UCSD-AML1 (cell line): Measurements from ENCODE around the gene PDZRN3.

Experiments
- DNase-seq: peaks from one replicate; lab custom pipeline; 2025; ENCODE audit not compliant: unreplicated experiment; lab: John Stamatoyannopoulos, UW

The PDZRN3 gene

GRCh38 chr3:73558727-73559075, 66.0 kb downstream of the PDZRN3 start:
- no peak for DNase-seq

- DNase-seq, result no peak
Observed at GRCh38 chr3:73557986-73558726, 66.6 kb downstream of the PDZRN3 start.

GRCh38 chr3:73556520-73557372, 68.0 kb downstream of the PDZRN3 start:
- no peak for DNase-seq

DNA sequence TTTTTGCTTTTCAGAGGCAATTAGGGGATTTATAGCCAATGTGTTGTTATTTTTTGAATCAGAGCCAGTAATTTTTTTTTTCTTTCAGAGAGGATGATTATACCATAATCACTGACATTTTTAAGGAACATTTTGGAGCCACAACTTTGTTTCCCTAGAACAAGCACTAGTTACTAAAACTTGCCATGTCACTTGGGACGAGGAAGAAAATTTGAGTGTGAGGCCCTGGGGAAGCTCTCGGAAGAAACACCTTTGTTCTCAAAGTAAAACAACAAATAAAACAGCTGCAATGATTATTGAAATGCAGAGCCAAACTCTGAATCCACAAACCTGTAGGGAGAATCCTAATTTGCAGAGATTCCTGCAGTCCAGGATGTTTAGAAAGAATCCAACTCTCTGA, 69.7 kb downstream of the PDZRN3 start:
- no peak for DNase-seq

DNA sequence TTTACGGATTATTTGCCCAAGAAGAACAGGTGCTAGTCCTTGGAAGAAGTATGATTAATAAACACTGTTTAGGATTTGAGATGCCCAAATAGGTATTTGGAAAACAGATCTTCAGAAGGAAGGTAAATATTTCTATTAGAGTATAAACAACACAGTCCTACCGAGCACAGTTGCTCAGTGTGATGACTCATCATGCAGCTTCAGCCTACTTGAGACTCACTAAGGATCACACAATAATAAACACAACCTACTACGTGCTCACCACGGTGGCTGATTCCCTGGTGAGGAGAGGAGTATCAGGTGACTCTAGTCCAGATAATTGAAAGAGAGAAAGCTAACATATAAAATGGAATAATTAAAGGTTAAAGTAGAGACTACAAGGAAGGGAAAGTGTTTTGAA, 72.0 kb downstream of the PDZRN3 start:
- no peak for DNase-seq

GRCh38 chr3:73550032-73550431, 74.7 kb downstream of the PDZRN3 start:
- DNase-seq, result no peak

- no peak for DNase-seq
Observed at GRCh38 chr3:73549051-73549600, 75.6 kb downstream of the PDZRN3 start.

- no peak for DNase-seq
Observed at GRCh38 chr3:73548436-73548835, 76.3 kb downstream of the PDZRN3 start.

- DNase-seq, result no peak
Observed at GRCh38 chr3:73547427-73548248, 77.1 kb downstream of the PDZRN3 start.

GRCh38 chr3:73546961-73547360, 77.8 kb downstream of the PDZRN3 start:
- no peak for DNase-seq

DNA sequence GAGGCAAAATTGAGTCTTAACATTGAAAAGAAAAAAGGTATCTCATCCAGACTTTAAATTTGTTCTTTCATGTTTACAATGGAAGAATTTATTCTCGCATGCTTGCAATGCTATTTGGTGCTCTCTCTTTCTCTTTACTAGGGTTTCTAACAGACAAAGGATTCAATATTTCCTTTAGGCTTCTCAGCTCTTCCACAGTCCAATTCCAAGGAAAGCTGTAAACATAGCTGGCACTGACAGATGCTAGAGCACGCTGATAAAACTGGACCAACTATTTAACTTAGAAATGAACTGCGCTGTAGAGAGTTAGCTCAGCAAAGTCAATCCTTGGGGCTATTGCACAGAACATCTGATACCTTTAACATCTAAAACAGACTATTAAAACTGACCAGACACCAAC, 81.3 kb downstream of the PDZRN3 start:
- DNase-seq, result no peak

GRCh38 chr3:73542136-73542535, 82.6 kb downstream of the PDZRN3 start:
- no peak for DNase-seq

DNA sequence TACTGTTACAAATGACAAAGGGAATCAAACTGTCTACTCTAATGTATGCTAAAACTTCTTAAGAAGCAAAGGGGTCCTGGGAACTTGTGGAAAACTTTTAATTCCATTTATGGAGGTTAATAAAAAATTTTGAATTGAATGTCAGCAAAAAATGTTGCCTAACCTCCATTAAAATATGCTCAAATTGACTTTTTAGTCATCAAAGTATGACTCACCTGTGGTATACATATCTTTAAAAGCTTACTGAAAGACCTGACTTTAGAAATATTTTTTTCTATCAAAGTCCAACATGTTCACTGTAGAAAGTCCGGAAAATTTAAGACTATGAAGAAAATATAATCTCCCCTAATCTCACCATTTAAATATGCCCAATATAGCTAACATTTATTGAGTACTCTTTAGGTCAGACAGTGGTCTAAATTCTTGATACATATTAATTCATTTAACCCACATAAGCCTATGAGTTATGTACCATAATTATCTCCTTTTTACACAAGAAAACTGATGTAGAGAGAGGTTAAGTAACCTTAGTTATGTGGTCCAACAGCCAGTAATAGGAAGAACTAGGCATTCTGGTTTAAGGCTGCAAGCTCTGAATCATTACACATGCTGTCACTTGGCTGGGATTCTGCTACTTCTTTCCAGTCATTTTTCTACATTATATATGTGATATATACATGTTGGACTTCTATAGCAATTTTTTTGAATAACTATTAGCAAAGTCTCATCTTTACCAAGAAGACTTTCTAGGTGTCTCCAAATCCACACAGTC, 83.6 kb downstream of the PDZRN3 start:
- DNase-seq, result no peak

DNA sequence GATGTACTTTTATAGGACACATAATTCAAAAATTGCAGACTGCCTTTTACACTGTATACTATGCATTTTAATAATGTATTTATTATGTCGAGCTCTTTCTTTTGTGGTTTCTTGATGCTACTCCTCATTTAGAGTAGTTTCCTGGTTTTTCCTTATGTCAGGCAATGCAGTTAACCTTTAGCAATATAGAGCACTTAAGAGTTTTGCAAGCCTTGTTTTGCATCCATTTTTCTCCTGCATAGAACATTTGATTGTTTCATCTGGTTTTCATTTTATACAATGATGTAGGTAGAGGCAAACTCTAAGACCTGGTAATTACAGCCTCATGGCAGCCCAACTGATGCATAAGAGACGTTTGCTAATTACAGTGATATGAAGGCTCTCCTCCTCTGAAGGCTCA, 86.3 kb downstream of the PDZRN3 start:
- DNase-seq, result no peak

DNA sequence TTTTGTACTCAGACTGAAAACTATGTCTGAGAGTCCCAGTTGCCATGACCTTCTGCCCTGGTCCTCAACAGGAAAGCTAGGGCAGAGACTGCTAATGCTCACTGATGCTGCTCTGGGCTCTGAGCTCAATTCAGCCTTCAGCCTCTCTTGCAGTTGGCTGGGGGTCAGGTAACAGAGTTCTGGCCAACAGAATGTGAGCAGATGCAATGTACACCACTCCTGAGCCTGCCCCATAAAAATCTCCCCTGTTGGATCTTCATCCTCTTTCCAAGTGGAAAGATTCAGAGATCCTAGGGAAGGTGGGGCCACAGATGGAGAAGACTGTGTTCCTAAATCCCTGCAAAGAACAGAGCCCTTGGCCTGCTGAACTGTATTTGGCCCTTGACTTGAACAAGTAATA, 87.8 kb downstream of the PDZRN3 start:
- no peak for DNase-seq

DNA sequence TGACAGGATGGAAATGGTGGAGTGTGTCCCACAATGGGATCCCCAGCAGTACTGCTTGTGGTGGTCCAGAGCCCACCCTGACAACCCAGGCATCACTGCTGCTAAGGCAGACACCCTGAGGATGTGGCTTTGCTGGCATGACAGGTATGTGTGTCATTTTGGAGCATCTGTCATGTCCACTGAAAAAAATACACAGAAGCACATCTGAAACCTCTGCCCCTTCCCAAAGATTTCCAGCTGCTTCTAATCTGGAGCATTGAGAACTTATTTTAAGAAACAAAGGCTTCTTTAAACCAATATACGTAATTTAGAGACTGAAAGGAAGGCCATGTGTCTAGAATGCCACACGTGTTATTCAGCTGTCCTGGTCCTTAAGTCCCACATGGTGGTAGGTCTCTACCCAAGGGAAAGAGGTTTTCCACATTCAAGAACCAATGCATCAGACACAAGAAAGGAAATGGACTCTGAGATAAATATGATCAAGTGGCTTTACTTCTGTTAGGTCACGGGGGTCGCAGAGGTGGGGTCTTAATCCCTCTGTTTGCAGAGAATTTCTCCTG, 88.3 kb downstream of the PDZRN3 start:
- no peak for DNase-seq

GRCh38 chr3:73535931-73536330, 88.8 kb downstream of the PDZRN3 start:
- no peak for DNase-seq

DNA sequence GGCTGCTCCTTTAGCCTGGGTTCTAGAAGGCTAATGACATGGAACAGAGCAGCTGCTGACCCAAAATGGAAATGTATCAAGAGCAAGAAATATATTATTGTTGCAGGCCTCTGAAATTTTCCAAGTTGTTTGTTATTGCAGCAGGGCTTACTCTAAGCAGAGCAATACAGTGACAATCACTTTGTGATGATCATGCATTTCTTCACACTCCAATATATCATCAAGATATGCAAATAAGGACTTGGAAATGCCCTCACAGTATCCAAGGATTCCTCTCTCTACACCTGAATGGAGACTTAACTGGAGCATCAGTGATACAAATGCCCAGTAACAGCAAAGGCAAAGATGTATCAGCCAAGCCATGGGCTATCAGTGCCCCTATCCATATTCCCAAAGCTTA, 89.6 kb downstream of the PDZRN3 start:
- no peak for DNase-seq

- no peak for DNase-seq
Observed at GRCh38 chr3:73530022-73530396, 94.7 kb downstream of the PDZRN3 start.

- DNase-seq, result no peak
Observed at GRCh38 chr3:73529308-73530021, 95.3 kb downstream of the PDZRN3 start.
